IPS-18a (cell line): ENCODE measurements around the gene LAMTOR2.

Experiments
- H3K27ac ChIP-seq: one replicate; pipeline ENCODE4 v1.5.1; 2013; ENCODE audit warnings: low read length
- H3K27me3 ChIP-seq: one replicate; pipeline ENCODE4 v1.6.1; 2013; ENCODE audit warnings: mild to moderate bottlenecking, low read length; ENCODE audit not compliant: control insufficient read depth, insufficient read depth
- H3K36me3 ChIP-seq: one replicate; pipeline ENCODE4 v1.6.1; 2013; ENCODE audit warnings: low read depth, low read length; ENCODE audit not compliant: control insufficient read depth
- H3K4me1 ChIP-seq: one replicate; pipeline ENCODE4 v1.6.1; 2013; ENCODE audit warnings: low read depth, low read length; ENCODE audit not compliant: control insufficient read depth
- H3K4me3 ChIP-seq: one replicate; pipeline ENCODE4 v1.5.1; 2013; ENCODE audit warnings: low read length
- H3K9ac ChIP-seq: one replicate; pipeline ENCODE4 v1.6.1; 2013; ENCODE audit warnings: mild to moderate bottlenecking, low read length, moderate library complexity
- H3K9me3 ChIP-seq: one replicate; pipeline ENCODE4 v1.6.1; 2013; ENCODE audit warnings: low read depth, low read length; ENCODE audit not compliant: control insufficient read depth

LAMTOR2 gene

DNA sequence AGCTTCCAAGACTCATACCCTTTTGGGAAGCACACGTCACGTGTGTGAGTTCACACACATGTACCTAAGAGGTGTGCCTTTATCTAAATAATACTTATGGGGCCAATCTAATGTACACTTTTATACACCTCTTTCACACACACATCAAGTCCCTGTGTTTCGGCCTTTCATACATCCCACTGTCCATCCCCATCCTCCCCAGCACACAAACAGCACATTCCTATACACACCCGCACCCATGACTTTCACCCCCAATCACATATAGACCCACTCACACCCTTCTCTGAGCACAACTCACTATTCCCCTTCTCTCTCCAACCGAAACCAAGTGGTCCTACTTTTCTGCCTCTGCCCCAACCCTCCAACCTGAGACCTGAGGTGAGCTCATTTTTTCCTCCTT is 24.1 kb downstream of the LAMTOR2 start:
- Histone ChIP-seq H3K9me3 (no peaks in the 10 kb centered on the region), H3K4me3 (peak overlapping the region; percentile 1), H3K4me1 (peaks cover 57% of the 10 kb centered on the region), H3K27ac (no peak overlapping the region), H3K27me3 (no peaks in the 10 kb centered on the region), H3K9ac (no peak overlapping the region), H3K36me3 (peaks cover 22% of the 10 kb centered on the region)

DNA sequence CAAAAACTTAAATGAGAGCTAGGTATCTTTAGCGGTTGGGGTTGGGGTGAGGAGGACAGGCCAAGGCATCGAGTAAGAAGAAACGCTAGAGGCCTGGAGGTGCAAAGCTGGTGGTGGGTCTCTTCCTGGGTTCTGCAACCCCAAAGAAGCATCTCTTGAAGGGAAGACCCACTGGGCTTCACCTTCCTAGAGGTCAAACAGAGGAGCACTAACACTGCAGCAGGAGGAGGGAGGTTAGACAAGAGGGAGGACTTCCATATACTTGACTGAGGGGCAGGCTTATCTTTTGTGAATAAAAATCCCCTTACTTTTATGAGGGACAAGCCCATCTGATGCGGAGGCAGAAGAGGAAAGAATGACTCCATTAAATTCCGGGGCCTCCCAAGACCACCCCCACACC is 25.2 kb downstream of the LAMTOR2 start:
- peak overlapping the region; percentile 95 for H3K4me3 ChIP-seq
- H3K4me1 ChIP-seq: peaks cover 62% of the 10 kb centered on the region
- no peak overlapping the region for H3K27ac ChIP-seq
- no peak overlapping the region for H3K9ac ChIP-seq
- peaks cover 22% of the 10 kb centered on the region for H3K36me3 ChIP-seq
- no peaks in the 10 kb centered on the region for H3K27me3 ChIP-seq
- H3K9me3 ChIP-seq: no peaks in the 10 kb centered on the region

DNA sequence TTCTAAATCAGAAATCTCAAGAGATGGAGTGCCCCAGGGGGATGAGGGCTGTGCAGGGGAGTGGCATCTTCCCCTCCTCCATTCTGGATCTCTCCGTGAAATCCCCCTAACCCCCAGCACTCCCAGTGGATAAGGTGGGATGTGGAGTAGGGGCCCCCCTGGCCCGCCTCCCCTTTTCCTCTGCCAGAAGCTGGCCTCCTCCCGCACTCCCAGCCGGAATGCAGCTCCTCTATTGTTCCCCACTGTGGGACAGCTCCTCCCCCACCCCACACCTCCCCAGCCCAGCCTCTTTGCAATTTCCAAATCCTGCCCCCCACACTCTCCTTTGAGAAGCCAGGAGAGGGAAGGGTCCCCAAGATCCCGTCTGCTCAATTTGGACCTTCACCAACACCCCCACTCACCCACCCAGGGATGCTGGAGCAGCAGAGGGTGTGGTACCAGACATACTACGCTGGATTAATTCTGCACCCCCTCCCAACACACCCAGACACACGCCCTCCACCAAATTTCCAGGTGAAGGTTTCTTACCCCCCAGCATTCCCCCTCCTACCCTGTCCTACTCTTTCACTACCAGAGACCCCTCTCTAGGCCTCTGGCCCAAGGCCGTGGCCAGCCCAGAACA is 25.8 kb downstream of the LAMTOR2 start:
- peak overlapping the region; percentile 98 for H3K9ac ChIP-seq
- H3K27me3 ChIP-seq: no peaks in the 10 kb centered on the region
- peaks cover 22% of the 10 kb centered on the region for H3K36me3 ChIP-seq
- H3K9me3 ChIP-seq: no peaks in the 10 kb centered on the region
- peak overlapping the region; percentile 95 for H3K4me3 ChIP-seq
- peak overlapping the region; percentile 68 for H3K27ac ChIP-seq
- H3K4me1 ChIP-seq: peaks cover 61% of the 10 kb centered on the region

DNA sequence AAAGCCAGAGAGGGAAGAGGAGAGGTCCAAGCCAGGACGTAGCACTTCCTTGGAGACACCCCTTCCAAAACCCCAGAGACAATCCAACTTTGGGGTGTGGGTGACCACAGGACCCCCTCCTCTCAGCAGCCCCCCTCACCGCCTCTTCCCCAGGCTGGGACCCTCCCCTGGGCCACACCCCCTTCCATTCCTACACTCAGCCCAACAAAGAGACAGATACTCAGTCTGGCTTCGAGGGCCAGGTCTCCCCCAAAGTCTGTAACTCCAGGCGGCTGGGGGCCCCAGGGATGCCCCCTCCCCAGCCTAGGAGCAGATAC is 26.2 kb downstream of the LAMTOR2 start:
- H3K36me3 ChIP-seq: peaks cover 18% of the 10 kb centered on the region
- peak overlapping the region; percentile 98 for H3K9ac ChIP-seq
- H3K4me3 ChIP-seq: peak overlapping the region; percentile 95
- H3K4me1 ChIP-seq: peaks cover 61% of the 10 kb centered on the region
- no peaks in the 10 kb centered on the region for H3K9me3 ChIP-seq
- no peaks in the 10 kb centered on the region for H3K27me3 ChIP-seq
- peak overlapping the region; percentile 68 for H3K27ac ChIP-seq

DNA sequence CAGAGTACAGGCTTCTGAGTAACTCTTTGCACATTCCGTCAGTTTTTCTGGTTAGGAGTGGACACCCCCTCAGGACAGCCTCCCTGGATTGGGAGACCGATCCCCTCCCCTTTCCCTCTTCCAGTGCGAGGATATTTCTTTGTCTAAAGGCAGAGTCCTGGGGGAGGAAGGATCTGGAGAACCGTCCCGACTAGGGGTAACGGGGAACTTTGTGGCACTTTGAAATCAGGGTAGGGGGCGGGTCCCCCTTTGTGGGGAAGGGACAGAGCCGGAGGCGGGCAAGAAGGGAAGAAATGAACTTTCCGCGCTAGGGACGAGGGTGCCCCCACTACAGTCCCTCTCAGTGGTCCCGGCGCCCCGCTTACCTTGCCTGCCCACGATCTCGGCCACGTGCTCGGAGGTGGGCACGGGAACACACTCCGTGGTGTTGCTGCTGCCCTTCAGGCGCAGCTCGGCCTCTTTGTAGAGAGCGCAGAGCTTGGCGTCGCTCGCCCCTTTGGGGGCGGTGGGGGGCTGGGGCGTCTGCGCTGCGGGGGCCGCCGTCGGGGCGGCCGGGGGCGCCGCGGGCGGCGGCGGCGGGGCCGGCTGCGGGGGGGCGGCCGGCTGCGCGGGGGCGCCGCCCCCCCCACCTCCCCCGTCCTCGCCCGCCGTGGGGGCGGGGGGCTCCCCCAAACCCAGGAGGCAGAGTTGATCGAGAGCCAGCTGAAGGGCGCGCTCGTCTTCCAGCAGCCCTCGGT is 26.8 kb downstream of the LAMTOR2 start:
- no peaks in the 10 kb centered on the region for H3K27me3 ChIP-seq
- peaks cover 13% of the 10 kb centered on the region for H3K36me3 ChIP-seq
- no peaks in the 10 kb centered on the region for H3K9me3 ChIP-seq
- H3K27ac ChIP-seq: peak overlapping the region; percentile 80
- peaks cover 58% of the 10 kb centered on the region for H3K4me1 ChIP-seq
- peak overlapping the region; percentile 95 for H3K4me3 ChIP-seq
- peak overlapping the region; percentile 98 for H3K9ac ChIP-seq

DNA sequence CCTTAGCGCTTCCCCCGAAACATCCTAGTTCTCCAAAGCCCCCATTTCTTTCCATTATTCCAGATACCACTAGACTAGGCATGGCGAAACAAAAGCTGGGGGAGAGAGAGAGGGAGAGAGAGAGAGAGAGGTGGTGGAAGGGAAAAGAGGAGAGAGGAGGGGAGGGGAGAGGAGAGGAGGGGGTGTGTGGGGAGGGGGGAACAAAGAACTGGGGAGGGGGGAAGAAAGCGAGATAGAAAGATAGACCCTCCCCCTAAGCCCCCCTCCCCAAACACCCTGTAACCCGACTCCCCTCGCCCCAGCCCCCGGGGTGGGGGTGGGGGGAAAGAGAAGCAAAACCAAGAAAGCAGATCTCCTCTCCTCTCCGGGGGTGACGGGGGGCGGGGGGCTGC is 27.3 kb downstream of the LAMTOR2 start:
- Histone ChIP-seq H3K36me3 (peaks cover 11% of the 10 kb centered on the region), H3K9me3 (no peaks in the 10 kb centered on the region), H3K4me1 (peaks cover 52% of the 10 kb centered on the region), H3K4me3 (peak overlapping the region; percentile 95), H3K27me3 (no peaks in the 10 kb centered on the region), H3K9ac (peak overlapping the region; percentile 87), H3K27ac (peak overlapping the region; percentile 80)

DNA sequence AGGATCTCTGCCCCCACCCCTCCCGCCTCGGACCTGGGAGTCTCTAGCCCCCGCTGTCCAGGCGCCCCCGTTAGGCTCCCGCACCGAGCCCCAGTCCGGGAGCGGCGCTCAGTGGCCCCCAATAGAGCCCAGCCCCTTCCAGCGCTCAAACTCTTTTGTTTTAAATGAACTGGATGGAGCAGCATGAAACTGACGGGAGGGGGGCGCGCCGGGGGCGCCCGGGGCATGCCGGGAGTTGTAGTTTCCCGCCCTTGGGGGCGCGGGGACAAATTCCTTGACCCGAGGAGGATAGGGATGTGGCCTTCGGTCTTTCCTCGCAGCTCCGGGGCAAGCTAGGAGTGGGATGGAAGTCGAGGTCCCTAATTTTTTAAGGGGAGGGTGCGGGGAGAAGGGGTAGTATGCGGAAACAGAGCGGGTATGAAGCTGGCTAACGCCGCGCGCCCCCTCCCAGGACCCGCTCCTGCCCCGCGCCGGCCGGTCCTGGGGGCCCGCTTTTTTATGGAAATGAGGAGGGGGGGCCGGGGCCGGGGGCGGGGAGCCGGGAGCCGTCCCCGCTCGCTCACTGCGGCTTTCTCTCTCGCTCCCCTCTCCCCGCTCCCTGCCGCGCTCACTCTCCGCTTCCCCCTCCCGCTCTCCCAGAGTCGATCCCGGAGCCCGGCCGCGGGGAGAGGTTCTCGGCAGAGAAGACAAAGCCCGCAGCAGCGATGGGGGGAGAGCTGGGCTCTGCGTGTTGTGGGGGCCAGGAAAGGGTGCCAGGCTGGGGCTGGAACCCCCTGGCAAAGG is 27.9 kb downstream of the LAMTOR2 start, which contains the start of gene MEX3A:
TSS of gene MEX3A (minus strand) at position 157 of the 783 bp plus-strand sequence. CDS start 467 bp downstream, outside the sequence.
- H3K4me3 ChIP-seq: peak within 1 kb of the TSS; percentile 95
- peaks cover 46% of the 10 kb centered on the region for H3K4me1 ChIP-seq
- H3K9ac ChIP-seq: peak within 1 kb of the TSS; percentile 98
- no peaks in the 10 kb centered on the region for H3K27me3 ChIP-seq
- no peaks in the 10 kb centered on the region for H3K9me3 ChIP-seq
- H3K36me3 ChIP-seq: peaks cover 5% of the 10 kb centered on the region
- peak within 1 kb of the TSS; percentile 80 for H3K27ac ChIP-seq

DNA sequence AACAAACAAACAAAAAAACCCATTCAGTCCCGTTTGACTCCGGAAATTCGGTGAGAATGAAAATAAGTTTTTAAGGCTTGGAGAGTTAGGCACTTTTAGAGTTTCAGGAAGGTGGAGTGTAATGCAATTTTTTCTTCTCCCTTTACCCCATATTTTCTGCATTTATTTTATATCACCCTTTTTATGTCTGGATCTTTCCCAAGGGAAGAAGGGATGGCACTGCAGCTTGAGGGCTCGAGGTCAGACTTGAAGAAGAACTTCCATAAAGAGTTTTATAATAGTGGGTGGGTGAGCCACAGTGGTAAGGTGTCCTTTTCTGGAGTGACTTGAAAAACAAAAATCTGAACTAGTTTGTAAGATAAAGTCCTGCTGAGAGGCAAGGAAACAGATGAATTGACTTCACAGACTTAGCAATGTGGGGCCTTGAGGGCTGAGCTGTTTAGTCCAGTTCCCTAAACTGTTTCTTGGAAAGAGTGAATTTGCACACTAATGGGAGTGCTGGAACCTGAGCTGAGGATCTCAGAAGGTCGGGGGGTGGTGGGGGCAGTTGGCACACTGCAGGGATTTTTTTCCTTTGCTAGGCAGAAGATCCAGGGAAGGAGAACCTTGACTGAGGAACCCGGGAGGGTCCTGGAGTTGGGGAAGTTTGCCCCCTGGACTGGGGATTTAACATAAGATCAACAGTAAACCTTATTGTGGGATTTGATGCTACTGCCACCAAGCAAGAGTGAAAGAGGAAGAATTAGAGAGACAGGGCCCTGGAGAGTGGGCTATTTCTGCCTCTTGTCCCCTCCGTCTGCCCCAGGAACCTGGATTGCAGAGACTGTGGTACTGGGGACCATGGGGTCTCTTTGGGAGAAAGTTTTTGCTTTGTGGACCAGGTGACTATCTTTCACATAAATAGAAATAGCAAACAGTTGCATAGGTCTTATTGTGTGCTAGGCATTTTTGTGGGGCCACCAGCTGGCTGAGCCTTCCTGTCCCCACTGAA is 29.5 kb downstream of the LAMTOR2 start:
- Histone ChIP-seq H3K9me3 (no peaks in the 10 kb centered on the region), H3K27ac (peak overlapping the region; percentile 22), H3K9ac (peak overlapping the region; percentile 83), H3K27me3 (no peaks in the 10 kb centered on the region), H3K4me1 (peaks cover 32% of the 10 kb centered on the region), H3K4me3 (peak overlapping the region; percentile 95), H3K36me3 (no peaks in the 10 kb centered on the region)

DNA sequence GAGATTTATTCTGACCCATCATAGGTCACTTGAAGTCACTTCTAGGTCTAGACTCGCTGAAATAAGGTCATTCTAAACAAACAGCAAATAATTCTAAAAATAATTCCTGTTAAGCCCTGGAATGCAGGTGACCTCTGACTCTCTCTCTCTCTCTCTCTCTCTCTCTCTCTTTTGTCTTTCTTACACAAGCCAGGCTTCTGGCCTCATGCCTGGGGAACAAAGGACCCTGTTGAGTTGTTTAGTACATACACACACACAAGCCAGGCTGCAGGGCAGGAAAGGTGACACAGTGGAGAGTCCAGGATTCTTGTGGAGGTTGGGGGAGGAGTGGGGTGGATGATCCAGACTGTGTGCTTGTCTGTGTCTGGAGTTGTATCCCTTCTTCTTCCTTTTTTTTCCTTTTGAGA is 31.7 kb downstream of the LAMTOR2 start:
- Histone ChIP-seq H3K9ac (no peak overlapping the region), H3K27ac (no peak overlapping the region), H3K27me3 (no peaks in the 10 kb centered on the region)

DNA sequence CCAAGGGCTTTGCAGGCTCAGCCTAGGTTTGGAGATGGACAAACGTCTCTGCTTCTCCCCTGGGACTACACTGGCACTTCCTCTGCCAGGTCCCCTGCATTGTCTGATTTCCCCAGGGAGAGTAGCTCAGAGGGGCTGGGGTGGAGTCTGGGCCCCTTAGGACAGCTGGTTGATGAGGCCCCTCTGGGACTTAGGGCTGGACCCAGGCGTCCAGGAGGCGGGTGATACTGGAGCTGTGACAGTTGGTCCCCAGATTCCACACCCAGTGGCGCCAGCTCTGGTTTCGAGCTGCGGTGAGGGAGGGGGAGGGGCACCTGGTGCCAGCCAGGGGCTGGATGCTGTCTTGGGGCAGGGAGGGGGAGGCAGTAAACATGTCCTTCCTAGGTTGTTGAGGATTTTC is 35.1 kb downstream of the LAMTOR2 start:
- Histone ChIP-seq H3K4me1 (peaks cover 12% of the 10 kb centered on the region), H3K9me3 (no peaks in the 10 kb centered on the region), H3K4me3 (no peak overlapping the region), H3K36me3 (peaks cover 8% of the 10 kb centered on the region), H3K9ac (no peak overlapping the region), H3K27ac (no peak overlapping the region), H3K27me3 (no peaks in the 10 kb centered on the region)

More for the DNA sequence above, 31.7 kb downstream of the LAMTOR2 start:
- Histone ChIP-seq H3K4me3 (no peak overlapping the region), H3K36me3 (no peaks in the 10 kb centered on the region), H3K9me3 (no peaks in the 10 kb centered on the region), H3K4me1 (peaks cover 24% of the 10 kb centered on the region)
